Transverse colon (tissue), 4 donors: ENCODE measurements around the gene THTPA.

Experiments
- CTCF ChIP-seq, 5 experiments: fragments of 200-600 bp in 3 of 5; fragments of 450-650 bp in 2 of 5; sonication (generic) in 3 of 5; IDR thresholded peaks; 1 replicate in 2 of 5; 2 replicates in 3 of 5; pipeline ENCODE4 v1.5.1; 2016 to 2017; ENCODE audit warnings: antibody characterized with exemption in 5 of 5, inconsistent platforms in 3 of 5, mild to moderate bottlenecking in 2 of 5, moderate library complexity in 1 of 5
- EP300 ChIP-seq: sonication (generic); formaldehyde crosslinking; IDR thresholded peaks from one replicate; pipeline ENCODE4 v1.6.1; 2017; ENCODE audit warnings: antibody characterized with exemption, low read depth
- POLR2A ChIP-seq: fragments of 450-650 bp; IDR thresholded peaks from one replicate; pipeline ENCODE4 v1.6.1; 2016; ENCODE audit warnings: antibody characterized with exemption, mild to moderate bottlenecking, moderate library complexity
- POLR2AphosphoS5 ChIP-seq, 3 donors: sonication (generic); formaldehyde crosslinking; IDR thresholded peaks; one replicate each; pipeline ENCODE4 v1.6.1; 2016; ENCODE audit warnings: antibody characterized with exemption in 3 of 3

DNA sequence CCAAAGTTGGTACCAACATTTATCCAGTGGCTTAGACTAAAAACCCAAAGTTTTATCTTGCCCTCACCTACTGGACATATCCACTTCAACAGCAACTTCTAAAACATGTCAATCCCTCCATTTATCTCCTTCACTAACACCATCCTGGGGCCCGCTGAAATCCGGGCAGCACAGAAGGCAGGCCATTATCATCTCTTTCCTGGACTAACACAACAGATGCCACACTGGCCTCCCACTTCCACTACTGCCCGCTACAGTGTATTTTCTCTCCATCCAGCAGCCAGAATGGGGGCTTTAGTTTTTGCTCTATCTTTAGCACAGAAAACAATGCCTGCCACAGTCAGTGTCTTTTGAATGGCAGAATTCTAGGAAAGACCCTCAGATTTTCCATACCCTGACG is 20.1 kb upstream of the THTPA start:
- no peak for TF ChIP-seq CTCF (IDR thresholded peaks at IDR 0.05)
- TF ChIP-seq POLR2A, result no peak
- no peak for TF ChIP-seq EP300
- TF ChIP-seq POLR2AphosphoS5 (IDR thresholded peaks at IDR 0.05), result no peak
